Epithelial cell of esophagus (primary cell): Measurements from ENCODE around the gene NPEPL1.

ENCODE experiments used
- DNase-seq: peaks from one replicate; pipeline ENCODE4 v3.0.0; 2010; ENCODE audit warnings: low read depth
- H3K4me3 ChIP-seq: 2 replicates; pipeline ENCODE4 v1.5.1; 2011; ENCODE audit warnings: mild to moderate bottlenecking, low read length, control low read depth
- CTCF ChIP-seq: IDR thresholded peaks from 2 replicates; pipeline ENCODE4 v1.5.1; 2011; ENCODE audit warnings: low read depth, mild to moderate bottlenecking, low read length, control low read depth, inconsistent platforms; ENCODE audit not compliant: insufficient read depth; ENCODE audit errors: missing control alignments

NPEPL1 gene

GRCh38 chr20:58706975-58707681 lies 14.5 kb downstream of the NPEPL1 start:
- no peak overlapping the region for H3K4me3 ChIP-seq
- no peak for DNase-seq

GRCh38 chr20:58707770-58708169 lies 15.2 kb downstream of the NPEPL1 start:
- no peak for TF ChIP-seq CTCF
- no peak overlapping the region for H3K4me3 ChIP-seq
- no peak for DNase-seq

More at GRCh38 chr20:58706975-58707681, 14.5 kb downstream of the NPEPL1 start:
- no peak for TF ChIP-seq CTCF

GRCh38 chr20:58708246-58708931 lies 15.8 kb downstream of the NPEPL1 start:
- H3K4me3 ChIP-seq, result no peak overlapping the region
- DNase-seq, result no peak
- TF ChIP-seq CTCF, result no peak

- no peak for DNase-seq
- no peak overlapping the region for H3K4me3 ChIP-seq
- no peak for TF ChIP-seq CTCF
Observed at GRCh38 chr20:58709013-58709702, 16.6 kb downstream of the NPEPL1 start.

GRCh38 chr20:58709703-58710039 lies 17.1 kb downstream of the NPEPL1 start:
- no peak for TF ChIP-seq CTCF
- no peak overlapping the region for H3K4me3 ChIP-seq
- DNase-seq, result no peak

- TF ChIP-seq CTCF, result no peak
- H3K4me3 ChIP-seq, result no peak overlapping the region
- DNase-seq, result no peak
Observed at GRCh38 chr20:58710481-58711265, 18.1 kb downstream of the NPEPL1 start.
